Activated gamma-delta T cell treated with Interleukin-2 at 50 U/mL for 16 hours (primary cell): ENCODE results near the gene SPATA31C1.

Source experiments
- DNase-seq: peaks from one replicate; pipeline ENCODE4 v3.0.0-alpha.2; 2020

The SPATA31C1 gene

DNA sequence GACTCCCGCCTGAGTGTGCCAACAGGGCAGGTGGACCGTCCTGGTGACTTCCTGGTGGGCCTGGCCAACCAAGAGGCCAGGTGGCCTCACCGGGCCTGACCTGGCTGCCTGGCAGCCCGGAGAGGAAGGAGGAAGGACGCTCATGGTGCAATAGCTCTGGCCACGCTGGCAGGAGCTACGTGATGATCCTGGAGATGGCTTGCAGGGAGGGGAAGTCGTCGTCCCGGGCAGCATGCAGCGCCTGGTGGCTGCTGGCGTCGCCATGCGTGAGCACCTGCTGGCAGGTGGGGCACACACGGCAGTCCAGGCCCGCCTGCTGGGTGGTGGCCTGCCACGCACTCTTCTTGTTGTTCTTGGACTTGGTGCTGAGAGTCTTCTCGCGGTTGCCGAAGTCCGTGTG is 26.3 kb downstream of the SPATA31C1 start:
- no peak for DNase-seq

GRCh38 chr9:87944682-87945081 is 26.9 kb downstream of the SPATA31C1 start:
- no peak for DNase-seq

DNA sequence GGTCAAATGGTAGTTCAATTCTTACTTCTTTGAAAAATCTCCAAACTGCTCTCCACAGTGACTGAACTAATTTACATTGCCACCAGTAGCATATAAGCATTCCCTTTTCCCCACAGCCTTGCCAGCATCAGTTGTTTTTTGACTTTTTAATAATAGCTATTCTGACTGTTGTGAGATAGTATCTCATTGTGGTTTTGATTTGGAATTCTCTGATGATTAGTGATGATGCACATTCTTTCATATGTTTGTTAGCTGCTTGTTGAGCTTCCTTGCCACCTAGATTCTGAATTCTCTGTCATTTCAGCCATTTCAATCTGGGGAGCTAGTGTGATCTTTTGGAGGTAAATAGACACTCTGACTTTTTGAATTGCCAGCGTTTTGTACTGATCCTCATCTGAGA is 32.5 kb downstream of the SPATA31C1 start:
- DNase-seq: no peak

- DNase-seq: no peak
Measured at GRCh38 chr9:87950765-87951488, 33.2 kb downstream of the SPATA31C1 start.

GRCh38 chr9:87954230-87954629 is 36.5 kb downstream of the SPATA31C1 start:
- no peak for DNase-seq

DNA sequence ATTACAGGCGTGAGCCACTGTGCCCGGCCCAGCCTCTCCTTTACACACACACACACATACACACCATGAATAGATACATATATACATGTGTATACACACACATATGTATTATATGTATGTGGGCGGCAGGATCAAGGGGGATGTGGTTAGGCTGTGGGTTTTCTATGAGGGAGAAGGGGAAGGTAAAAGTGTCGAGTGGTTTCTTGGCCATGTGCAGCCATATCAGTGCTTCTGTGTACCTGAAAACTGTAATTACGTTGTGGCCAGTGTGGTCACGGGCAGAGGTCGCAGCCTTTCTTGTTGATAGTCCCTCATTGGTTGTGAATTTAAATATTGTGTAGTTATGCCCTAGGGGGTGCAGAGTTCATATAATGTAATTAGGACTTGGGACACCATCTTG is 40.1 kb downstream of the SPATA31C1 start:
- DNase-seq: no peak

DNA sequence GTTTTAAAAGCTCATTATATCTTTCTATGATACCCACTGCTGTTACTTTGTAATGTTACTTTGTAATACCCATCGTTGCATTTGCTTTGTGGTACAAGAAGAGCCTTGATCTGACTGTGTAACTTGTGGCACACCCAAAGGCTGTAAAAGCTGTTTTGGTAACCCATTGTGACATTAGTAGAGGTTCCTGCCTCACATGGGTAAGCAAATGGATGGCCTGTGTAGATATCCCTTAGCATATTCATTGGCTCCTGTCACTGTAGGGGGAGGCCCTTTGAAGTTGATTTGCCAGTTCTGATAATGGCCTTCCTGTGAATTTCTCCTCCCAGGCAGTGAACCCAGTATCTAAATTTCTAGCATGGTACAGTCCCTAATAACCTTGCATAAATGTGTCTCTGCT is 40.8 kb downstream of the SPATA31C1 start:
- DNase-seq: no peak

GRCh38 chr9:87959916-87960581 is 42.3 kb downstream of the SPATA31C1 start:
- no peak for DNase-seq

DNA sequence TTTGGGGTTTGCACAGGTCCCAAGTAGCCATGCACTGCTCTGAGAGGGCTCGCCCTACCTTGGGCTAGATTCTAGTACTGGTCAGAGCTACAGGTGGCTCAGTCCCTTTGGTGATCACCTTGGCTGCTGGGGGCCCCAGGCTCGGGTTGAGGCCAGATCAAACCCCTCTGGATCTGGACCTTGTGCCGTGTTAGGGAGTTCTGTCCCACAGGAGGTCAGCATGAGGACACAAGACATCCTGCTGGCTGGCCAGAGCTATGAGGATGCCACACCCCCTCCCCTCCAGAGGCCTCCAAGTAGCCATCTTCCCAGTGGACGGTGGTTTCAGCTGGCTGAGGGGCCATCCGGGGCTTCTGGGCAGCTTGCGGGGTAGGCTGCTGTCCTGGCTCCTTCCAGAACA is 46.0 kb downstream of the SPATA31C1 start:
- no peak for DNase-seq

- no peak for DNase-seq
Measured at GRCh38 chr9:87964826-87965225, 47.1 kb downstream of the SPATA31C1 start.

DNA sequence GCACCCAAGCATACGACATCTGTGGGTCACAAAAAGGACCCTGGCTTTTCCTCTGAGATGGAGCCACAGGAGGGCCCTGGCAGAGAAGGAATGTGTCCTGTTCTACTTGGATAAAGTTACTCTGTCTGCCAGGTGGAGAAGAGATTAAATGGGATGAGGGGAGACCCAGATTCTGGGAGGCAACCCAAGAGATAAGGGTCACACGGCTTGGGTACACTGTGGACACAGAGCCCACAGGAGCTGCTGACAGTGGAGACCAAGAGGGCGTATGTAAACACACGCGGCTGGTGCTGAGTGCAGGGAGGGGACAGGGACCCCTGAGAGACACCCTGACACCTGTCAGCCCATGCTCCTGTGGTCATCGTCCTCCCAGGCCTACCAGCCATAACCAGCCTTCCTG is 50.4 kb downstream of the SPATA31C1 start:
- no peak for DNase-seq

GRCh38 chr9:87970602-87971001 is 52.8 kb downstream of the SPATA31C1 start:
- DNase-seq: no peak

DNA sequence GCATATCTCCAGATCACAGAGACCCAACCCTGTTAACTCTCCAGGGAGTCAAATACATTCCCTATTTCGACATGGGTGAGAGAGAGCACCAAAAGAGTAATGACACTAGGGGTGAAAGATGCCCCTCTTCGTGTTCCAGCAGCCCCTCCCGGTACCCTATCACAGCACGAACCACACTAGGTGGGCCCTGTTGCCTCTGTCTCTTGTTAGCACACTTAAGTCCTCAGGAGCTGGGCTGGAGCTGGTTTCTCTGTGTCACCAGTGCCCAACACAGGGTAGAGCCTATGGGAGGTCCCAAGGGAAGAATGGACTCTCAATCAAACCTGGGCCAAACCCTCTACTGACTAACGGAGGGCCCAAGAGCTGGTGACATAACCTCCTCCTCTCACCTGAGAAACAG is 55.4 kb downstream of the SPATA31C1 start:
- no peak for DNase-seq
